ENCODE results near the gene CADPS. TPM values are rescaled to one million over a fixed set of nuclear protein-coding genes. Genes with fewer than 3 reads are reported as not detected.

Gene CADPS
- total and polyA plus RNA-seq, 8 donors: 0.50 to 2.9 (median 2.2) TPM

DNA sequence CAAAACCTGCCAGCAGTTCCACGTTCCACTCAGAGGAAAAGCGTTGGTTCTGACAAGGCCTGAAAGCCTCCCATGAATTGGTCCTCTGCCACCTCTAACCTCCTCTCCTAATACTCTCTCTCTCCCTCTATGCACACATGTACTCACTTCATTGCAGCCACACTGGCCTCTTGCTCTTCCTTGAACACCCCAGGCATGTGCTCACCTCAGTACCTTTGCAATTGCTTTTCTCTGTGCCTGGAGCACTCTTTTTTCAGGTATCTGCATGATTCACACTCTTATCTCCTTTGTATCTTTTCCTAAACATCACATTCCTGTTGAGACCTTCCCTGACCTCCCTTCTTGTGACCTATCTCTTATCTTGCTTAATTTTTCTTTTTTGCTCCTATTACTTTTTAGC lies 323.7 kb downstream of the CADPS start:
- Histone ChIP-seq H3K27ac (no peak overlapping the region), H3K27me3 (no peaks in the 10 kb centered on the region), H3K36me3 (no peaks in the 10 kb centered on the region), H3K4me3 (no peak overlapping the region), H3K4me1 (no peaks in the 10 kb centered on the region), H3K9me3 (no peaks in the 10 kb centered on the region)
- ATAC-seq (no peak), DNase-seq (no peak)
- intact Hi-C loops (cut with DNase I): no loop called here
- TF ChIP-seq, protein P1, sequence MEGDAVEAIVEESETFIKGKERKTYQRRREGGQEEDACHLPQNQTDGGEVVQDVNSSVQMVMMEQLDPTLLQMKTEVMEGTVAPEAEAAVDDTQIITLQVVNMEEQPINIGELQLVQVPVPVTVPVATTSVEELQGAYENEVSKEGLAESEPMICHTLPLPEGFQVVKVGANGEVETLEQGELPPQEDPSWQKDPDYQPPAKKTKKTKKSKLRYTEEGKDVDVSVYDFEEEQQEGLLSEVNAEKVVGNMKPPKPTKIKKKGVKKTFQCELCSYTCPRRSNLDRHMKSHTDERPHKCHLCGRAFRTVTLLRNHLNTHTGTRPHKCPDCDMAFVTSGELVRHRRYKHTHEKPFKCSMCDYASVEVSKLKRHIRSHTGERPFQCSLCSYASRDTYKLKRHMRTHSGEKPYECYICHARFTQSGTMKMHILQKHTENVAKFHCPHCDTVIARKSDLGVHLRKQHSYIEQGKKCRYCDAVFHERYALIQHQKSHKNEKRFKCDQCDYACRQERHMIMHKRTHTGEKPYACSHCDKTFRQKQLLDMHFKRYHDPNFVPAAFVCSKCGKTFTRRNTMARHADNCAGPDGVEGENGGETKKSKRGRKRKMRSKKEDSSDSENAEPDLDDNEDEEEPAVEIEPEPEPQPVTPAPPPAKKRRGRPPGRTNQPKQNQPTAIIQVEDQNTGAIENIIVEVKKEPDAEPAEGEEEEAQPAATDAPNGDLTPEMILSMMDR (IDR thresholded peaks at IDR 0.05): no peak

DNA sequence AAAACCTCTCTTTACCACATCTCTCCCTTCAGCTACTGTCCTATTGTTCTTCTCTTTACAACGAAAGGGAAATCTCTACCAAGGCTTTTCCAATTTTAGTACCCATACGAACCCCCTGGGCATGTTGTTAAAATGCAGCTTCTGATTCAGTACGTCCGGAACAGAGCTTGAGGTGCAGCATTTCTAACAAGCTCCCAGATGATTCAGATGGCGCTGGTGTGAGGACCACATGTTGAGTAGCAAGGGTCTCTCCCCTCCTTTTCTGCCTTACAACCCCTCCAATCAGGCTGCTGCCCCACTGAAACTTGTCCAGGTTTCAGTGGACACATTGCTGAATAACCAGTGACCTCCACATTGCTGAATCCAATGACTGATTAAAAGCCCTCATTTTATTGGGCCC lies 324.8 kb downstream of the CADPS start:
- Histone ChIP-seq H3K4me1 (no peaks in the 10 kb centered on the region), H3K9me3 (no peaks in the 10 kb centered on the region), H3K27ac (no peak overlapping the region), H3K36me3 (no peaks in the 10 kb centered on the region), H3K4me3 (no peak overlapping the region), H3K27me3 (no peaks in the 10 kb centered on the region)
- DNase-seq (no peak), ATAC-seq (no peak)
- intact Hi-C loops (cut with DNase I): no loop called here
- TF ChIP-seq, protein P1 (IDR thresholded peaks at IDR 0.05): no peak

DNA sequence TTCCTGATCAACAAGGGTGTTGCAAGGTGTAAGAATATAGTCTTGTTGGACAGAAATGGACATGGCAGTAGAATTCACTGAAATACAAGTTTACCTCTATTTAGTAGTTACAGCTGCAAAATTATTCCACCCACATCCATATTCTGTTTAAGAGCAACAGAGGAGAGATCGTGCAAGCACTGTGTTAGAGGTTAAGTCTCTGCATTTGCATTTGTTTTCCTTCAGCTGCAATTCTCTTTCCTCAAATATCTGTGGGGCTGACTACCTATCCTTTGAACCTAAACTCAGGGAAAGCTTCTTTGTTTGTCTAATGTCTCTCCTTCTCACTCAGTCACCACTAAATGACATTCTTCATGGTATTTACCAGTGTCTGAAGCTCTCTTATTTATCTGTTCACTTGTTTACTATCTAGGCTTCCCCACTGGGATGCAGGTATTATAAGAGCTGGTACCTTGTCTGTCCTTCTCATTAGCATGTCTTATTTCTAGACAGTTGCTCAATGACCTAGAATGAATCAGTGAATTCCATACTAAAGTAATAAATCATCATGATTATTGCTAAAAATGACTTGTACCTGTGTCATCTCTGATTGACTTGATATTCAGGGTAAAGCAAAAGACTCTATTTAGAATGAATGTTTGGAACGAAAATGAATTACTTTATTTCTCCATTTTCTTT lies 326.5 kb downstream of the CADPS start:
- TF ChIP-seq, protein P1 (IDR thresholded peaks at IDR 0.05): no peak
- H3K4me1 ChIP-seq: no peaks in the 10 kb centered on the region
- no peaks in the 10 kb centered on the region for H3K9me3 ChIP-seq
- H3K27ac ChIP-seq: no peak overlapping the region
- ATAC-seq (no peak), DNase-seq (no peak)
- intact Hi-C loops (cut with DNase I): no loop called here
- no peaks in the 10 kb centered on the region for H3K27me3 ChIP-seq
- no peak overlapping the region for H3K4me3 ChIP-seq
- no peaks in the 10 kb centered on the region for H3K36me3 ChIP-seq

DNA sequence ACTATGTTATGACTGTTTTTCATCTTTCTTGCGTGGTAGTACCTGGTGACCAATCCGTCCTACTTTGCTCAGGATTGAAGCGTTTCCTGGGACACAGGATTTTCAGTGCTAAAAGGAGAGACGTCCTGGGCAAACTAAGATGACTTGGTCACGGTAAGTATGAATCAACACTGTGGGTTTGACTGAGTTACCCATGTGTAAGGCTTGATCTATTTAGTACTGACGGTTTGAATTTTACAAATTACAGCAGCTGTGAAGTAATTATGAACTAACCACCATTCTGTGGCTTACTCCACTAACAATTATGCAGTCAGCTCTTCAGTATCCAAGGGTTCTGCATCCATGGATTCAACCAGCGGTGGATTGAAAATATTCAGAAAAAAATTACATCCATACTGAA lies 328.9 kb downstream of the CADPS start:
- Histone ChIP-seq H3K27ac (no peak overlapping the region), H3K4me1 (no peaks in the 10 kb centered on the region), H3K9me3 (no peaks in the 10 kb centered on the region), H3K4me3 (no peak overlapping the region), H3K36me3 (no peaks in the 10 kb centered on the region), H3K27me3 (no peaks in the 10 kb centered on the region)
- ATAC-seq (no peak), DNase-seq (no peak)
- intact Hi-C loops (cut with DNase I): no loop called here
- TF ChIP-seq, protein P1 (IDR thresholded peaks at IDR 0.05): no peak

DNA sequence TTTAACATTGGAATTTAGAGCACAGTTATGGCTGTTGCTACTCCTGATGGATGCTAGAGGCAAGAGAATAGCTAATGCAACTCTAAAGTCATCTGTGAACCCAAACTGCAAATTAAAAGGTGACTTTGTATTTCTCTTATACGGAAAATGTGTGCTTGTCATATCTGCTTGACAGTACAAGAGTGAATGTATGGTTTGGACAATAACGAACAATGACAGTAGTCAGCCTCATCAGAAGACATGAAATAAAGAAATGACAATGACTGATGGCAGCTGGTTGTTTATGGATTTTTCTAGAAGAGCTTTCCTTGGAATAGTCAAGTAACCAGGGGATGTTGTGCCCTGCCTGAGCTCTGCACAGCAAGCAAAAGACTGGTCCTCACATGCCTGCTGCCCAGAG lies 333.0 kb downstream of the CADPS start:
- TF ChIP-seq, protein P1 (IDR thresholded peaks at IDR 0.05): no peak
- DNase-seq (no peak), ATAC-seq (no peak)
- H3K4me1 ChIP-seq: no peaks in the 10 kb centered on the region
- no peaks in the 10 kb centered on the region for H3K9me3 ChIP-seq
- H3K4me3 ChIP-seq: no peak overlapping the region
- intact Hi-C loops (cut with DNase I): no loop called here
- H3K36me3 ChIP-seq: no peaks in the 10 kb centered on the region
- no peak overlapping the region for H3K27ac ChIP-seq
- no peaks in the 10 kb centered on the region for H3K27me3 ChIP-seq

Measured in left lung (tissue), 10 donors.